HG03442 (cell line): Measurements from ENCODE around the gene MROH2B.

Source experiments
- ATAC-seq: cut with Tn5 transposase; IDR thresholded peaks from one replicate; pipeline ENCODE4 v1.9.1; 2021; ENCODE audit warnings: mild to moderate bottlenecking, moderate library complexity; ENCODE audit not compliant: unreplicated experiment

The MROH2B gene

GRCh38 chr5:40973364-40974004, 97.7 kb downstream of the MROH2B start:
- no peak for ATAC-seq

DNA sequence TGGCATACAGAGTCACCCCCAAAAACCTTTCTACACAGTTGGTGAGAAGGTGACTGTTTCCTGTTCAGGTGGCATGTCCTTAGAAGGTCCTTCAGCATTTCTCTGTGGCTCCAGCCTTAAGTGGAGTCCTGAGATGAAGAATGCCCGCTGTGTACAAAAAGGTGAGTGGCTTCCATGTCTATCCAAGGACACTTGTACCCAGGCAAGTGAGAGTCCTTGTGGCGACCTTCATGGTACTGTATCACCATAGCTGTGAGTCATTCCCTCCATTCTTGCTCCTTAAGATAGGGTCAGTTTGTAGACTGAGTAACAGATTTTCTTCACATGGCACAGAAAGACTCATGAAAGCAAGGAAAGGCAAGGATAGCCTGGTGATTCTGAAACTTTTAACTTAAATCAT, 98.7 kb downstream of the MROH2B start:
- ATAC-seq, result no peak

DNA sequence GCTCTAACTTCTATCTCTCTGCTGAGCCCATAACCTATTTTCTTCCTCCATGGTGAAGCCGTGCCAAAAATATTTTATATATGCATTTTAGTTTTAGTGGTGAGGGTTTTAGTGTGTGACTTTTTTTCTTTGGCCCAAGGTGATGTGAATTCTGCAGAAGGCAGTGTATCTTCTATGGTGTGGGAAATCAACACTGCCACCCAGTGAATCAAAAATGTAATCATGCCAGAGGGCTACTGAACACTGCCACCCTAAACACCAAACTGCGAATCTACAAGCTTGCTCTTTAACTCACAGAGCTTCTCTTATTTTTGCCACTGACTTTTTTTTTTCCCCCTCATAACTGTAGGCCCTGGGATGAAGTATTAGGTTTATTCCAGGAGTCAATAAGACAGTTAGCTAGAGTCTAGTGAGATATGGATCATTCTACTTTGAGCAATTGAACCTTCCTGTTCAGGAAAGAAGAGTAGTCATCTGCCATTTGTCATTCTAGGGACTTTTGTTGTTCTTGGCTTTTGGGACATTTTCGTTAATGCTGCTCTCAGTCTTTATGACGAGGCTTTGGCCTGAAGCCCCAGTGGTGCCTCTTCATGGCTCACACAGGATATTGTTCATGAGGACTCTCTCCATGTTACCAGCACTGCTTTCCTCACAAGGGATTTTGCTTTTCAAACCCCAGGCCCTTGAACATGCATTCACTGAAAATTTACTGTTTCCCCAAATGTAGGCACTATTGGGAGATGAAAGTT, 108.8 kb downstream of the MROH2B start:
- ATAC-seq, result no peak

- no peak for ATAC-seq
Measured at GRCh38 chr5:40960037-40960436, 111.1 kb downstream of the MROH2B start.

- ATAC-seq, result no peak
Measured at GRCh38 chr5:40958811-40959210, 112.3 kb downstream of the MROH2B start.

DNA sequence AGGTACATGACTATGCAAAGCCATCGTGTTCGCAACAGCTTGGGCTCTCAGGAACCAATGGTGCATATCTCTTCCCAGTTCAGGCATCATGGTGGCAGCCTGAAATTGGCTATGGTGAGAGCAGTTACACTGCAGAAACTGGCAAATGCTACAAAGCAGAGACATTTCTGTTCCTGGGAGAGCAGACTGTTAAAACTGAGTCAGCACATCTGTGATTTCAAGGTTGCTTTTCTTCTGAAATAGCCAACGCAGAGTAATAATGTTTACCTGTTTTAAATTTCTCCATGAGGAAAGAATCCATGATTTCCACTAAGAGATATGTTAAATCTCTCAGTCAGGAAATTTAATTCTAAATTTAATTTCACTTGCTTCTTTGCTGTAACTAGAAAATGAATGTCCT, 114.1 kb downstream of the MROH2B start:
- ATAC-seq, result no peak

DNA sequence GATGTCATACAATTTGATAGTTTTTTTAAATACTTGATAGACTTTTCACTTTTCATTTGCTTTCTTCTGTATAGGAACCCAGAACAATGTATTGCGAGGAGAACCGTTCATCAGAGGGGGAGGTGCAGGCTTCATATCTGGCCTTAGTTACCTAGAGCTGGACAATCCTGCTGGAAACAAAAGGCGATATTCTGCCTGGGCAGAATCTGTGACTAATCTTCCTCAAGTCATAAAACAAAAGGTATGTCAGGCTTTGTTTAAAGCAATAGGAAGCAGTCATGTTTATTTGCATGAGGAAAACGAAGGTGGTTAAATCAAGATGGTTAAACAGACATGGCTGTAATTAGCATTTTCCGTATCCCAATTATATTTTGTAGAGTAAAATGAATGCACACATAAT, 115.8 kb downstream of the MROH2B start:
- ATAC-seq, result no peak
